Panc1 (cell line): Measurements from ENCODE around the gene PDK3.

Experiments used
- CTCF ChIP-seq: fragments of 450-650 bp; IDR thresholded peaks from 2 replicates; pipeline ENCODE4 v1.5.1; 2017; ENCODE audit warnings: mild to moderate bottlenecking
- SIN3A ChIP-seq: IDR thresholded peaks from 2 replicates; pipeline ENCODE4 v1.6.1; 2012; ENCODE audit warnings: low read depth, mild to moderate bottlenecking, low read length, moderate library complexity, borderline replicate concordance; ENCODE audit not compliant: insufficient read depth

GRCh38 chrX:24471808-24472207, 6.7 kb downstream of the PDK3 start:
- TF ChIP-seq CTCF = no peak
- TF ChIP-seq SIN3A = no peak
